H1 (cell line): ENCODE data around the gene SAA1. TPM values are rescaled to one million over a fixed set of nuclear protein-coding genes. Genes with fewer than 3 reads are reported as not detected.

Source experiments
- BACH1 ChIP-seq: IDR thresholded peaks from 2 replicates; pipeline ENCODE4 v1.6.1; 2012; ENCODE audit warnings: low read length, improper control_type of control experiment
- CTBP2 ChIP-seq: IDR thresholded peaks from 2 replicates; pipeline ENCODE4 v1.7.0; 2011; ENCODE audit warnings: borderline replicate concordance, mild to moderate bottlenecking, moderate library complexity, mixed read lengths, low read length; ENCODE audit not compliant: insufficient read depth, insufficient read length
- RNF2 ChIP-seq: fragments of 200-900, 300-1000 bp; sonication (generic); IDR thresholded peaks from 2 replicates; pipeline ENCODE4 v1.7.1; 2016; ENCODE audit warnings: borderline replicate concordance, low read depth, mild to moderate bottlenecking, antibody characterized with exemption, low read length; ENCODE audit not compliant: poor library complexity, severe bottlenecking; ENCODE audit errors: missing control alignments
- TAF1 ChIP-seq: IDR thresholded peaks from 2 replicates; pipeline ENCODE4 v1.6.1; 2011; ENCODE audit warnings: mild to moderate bottlenecking, low read depth, low read length
- polyA plus RNA-seq, 7 experiments: library from polyadenylated mRNA; depleted of rRNA in 3 of 7; stranded (reverse) in 5 of 7; unstranded in 2 of 7; fragments of >200 nt in 5 of 7; fragments of 200-250 nt in 2 of 7; gene quantifications; 1 replicate in 5 of 7; 2 replicates in 1 of 7; 4 replicates in 1 of 7; pipeline versions ENCODE4 v1.2.1 to v1.2.3, GENCODE V29; 2011 to 2013; ENCODE audit warnings: missing spikeins in 2 of 7, mixed read lengths in 2 of 7
- total RNA-seq: library from RNA; stranded (reverse); fragmentation: NEBNext Ultra II Directional; extraction: Animal tissue kit (Norgen Biotek cat#: 25700); gene quantifications from 2 replicates; pipeline ENCODE4 v1.2.1, GENCODE V29; 2021

The SAA1 gene
- total and polyA plus RNA-seq, 2 of the 8 experiments (the other 6 are each of a cell fraction or from before 2014, with no cell fraction given) = 0.41 TPM; not detected in 1

GRCh38 chr11:18264035-18264434 is 2.0 kb upstream of the SAA1 start (continued):
- TF ChIP-seq RNF2 (no peak), BACH1 (no peak), CTBP2 (no peak), TAF1 (no peak)
- TF ChIP-seq, all 59 proteins: peak for 0
